Mucosa of stomach (tissue), 1 donor: ENCODE results near the gene UROD.
A peak's percentile ranks its signal among the peaks of the same experiment; 100 is the strongest.

ENCODE experiments used
- H3K27me3 ChIP-seq: one replicate; pipeline ENCODE4 v1.7.0; 2013; ENCODE audit warnings: mild to moderate bottlenecking, low read length; ENCODE audit not compliant: control insufficient read depth, insufficient read depth
- H3K36me3 ChIP-seq: one replicate; pipeline ENCODE4 v1.7.0; 2013; ENCODE audit warnings: low read length; ENCODE audit not compliant: control insufficient read depth, insufficient read depth
- H3K4me1 ChIP-seq: one replicate; pipeline ENCODE4 v1.7.0; 2013; ENCODE audit warnings: mild to moderate bottlenecking, low read length; ENCODE audit not compliant: control insufficient read depth, insufficient read depth
- H3K4me3 ChIP-seq: one replicate; pipeline ENCODE4 v1.7.0; 2013; ENCODE audit warnings: low read length
- H3K9ac ChIP-seq: one replicate; pipeline ENCODE4 v1.7.0; 2013; ENCODE audit warnings: mild to moderate bottlenecking, low read length, moderate library complexity
- H3K9me3 ChIP-seq: one replicate; pipeline ENCODE4 v1.7.0; 2013; ENCODE audit warnings: mild to moderate bottlenecking, low read length, moderate library complexity; ENCODE audit not compliant: control insufficient read depth
- donor health status: Pancreatic carcinoma.

The UROD gene

GRCh38 chr1:45009956-45010854 lies 1.8 kb upstream of the UROD start:
- H3K27me3 ChIP-seq: no peaks in the 10 kb centered on the region
- peak overlapping the region; percentile 70 for H3K4me3 ChIP-seq
- H3K9ac ChIP-seq: peak overlapping the region; percentile 78
- H3K9me3 ChIP-seq: no peaks in the 10 kb centered on the region
- H3K4me1 ChIP-seq: peaks cover 31% of the 10 kb centered on the region
- peaks cover 41% of the 10 kb centered on the region for H3K36me3 ChIP-seq

- Histone ChIP-seq H3K36me3 (peaks cover 34% of the 10 kb centered on the region), H3K4me3 (peak within 1 kb of the TSS; percentile 70), H3K4me1 (peaks cover 31% of the 10 kb centered on the region), H3K9ac (peak within 1 kb of the TSS; percentile 78), H3K27me3 (no peaks in the 10 kb centered on the region), H3K9me3 (no peaks in the 10 kb centered on the region)
Measured at GRCh38 chr1:45010855-45011811, 921 bp upstream of the UROD start, which contains the start of gene HECTD3. HECTD3 (minus strand) TSS chr1:45011324; CDS start chr1:45011257, 67 bp downstream.

GRCh38 chr1:45012639-45013278 lies 705 bp downstream of the UROD start:
- H3K27me3 ChIP-seq: no peaks in the 10 kb centered on the region
- H3K9me3 ChIP-seq: no peaks in the 10 kb centered on the region
- peak overlapping the region; percentile 70 for H3K4me3 ChIP-seq
- peaks cover 31% of the 10 kb centered on the region for H3K4me1 ChIP-seq
- H3K36me3 ChIP-seq: peaks cover 19% of the 10 kb centered on the region
- peak overlapping the region; percentile 78 for H3K9ac ChIP-seq

- Histone ChIP-seq H3K27me3 (no peaks in the 10 kb centered on the region), H3K4me1 (peaks cover 31% of the 10 kb centered on the region), H3K4me3 (no peak overlapping the region)
Measured at GRCh38 chr1:45013551-45014209, 1.6 kb downstream of the UROD start.

GRCh38 chr1:45014321-45015028 lies 2.4 kb downstream of the UROD start:
- H3K9me3 ChIP-seq: no peaks in the 10 kb centered on the region
- H3K36me3 ChIP-seq: peaks cover 2% of the 10 kb centered on the region
- no peak overlapping the region for H3K9ac ChIP-seq
- H3K4me1 ChIP-seq: peaks cover 27% of the 10 kb centered on the region
- no peak overlapping the region for H3K4me3 ChIP-seq
- no peaks in the 10 kb centered on the region for H3K27me3 ChIP-seq

More at GRCh38 chr1:45013551-45014209, 1.6 kb downstream of the UROD start:
- Histone ChIP-seq H3K36me3 (peaks cover 10% of the 10 kb centered on the region), H3K9ac (no peak overlapping the region), H3K9me3 (no peaks in the 10 kb centered on the region)

- H3K36me3 ChIP-seq: no peaks in the 10 kb centered on the region
- peaks cover 16% of the 10 kb centered on the region for H3K4me1 ChIP-seq
- no peaks in the 10 kb centered on the region for H3K9me3 ChIP-seq
- H3K27me3 ChIP-seq: no peaks in the 10 kb centered on the region
- no peak overlapping the region for H3K9ac ChIP-seq
- H3K4me3 ChIP-seq: no peak overlapping the region
Measured at GRCh38 chr1:45015683-45016082, 3.6 kb downstream of the UROD start.

- no peaks in the 10 kb centered on the region for H3K9me3 ChIP-seq
- no peak overlapping the region for H3K4me3 ChIP-seq
- no peaks in the 10 kb centered on the region for H3K36me3 ChIP-seq
- H3K4me1 ChIP-seq: peaks cover 16% of the 10 kb centered on the region
- H3K9ac ChIP-seq: no peak overlapping the region
- H3K27me3 ChIP-seq: no peaks in the 10 kb centered on the region
Measured at GRCh38 chr1:45016090-45016697, 4.1 kb downstream of the UROD start.

GRCh38 chr1:45016767-45017166 lies 4.7 kb downstream of the UROD start:
- Histone ChIP-seq H3K4me3 (no peak overlapping the region), H3K9ac (no peak overlapping the region), H3K4me1 (peaks cover 10% of the 10 kb centered on the region), H3K36me3 (no peaks in the 10 kb centered on the region), H3K9me3 (no peaks in the 10 kb centered on the region), H3K27me3 (no peaks in the 10 kb centered on the region)

- Histone ChIP-seq H3K9ac (no peak overlapping the region), H3K4me3 (no peak overlapping the region), H3K9me3 (no peaks in the 10 kb centered on the region)
Measured at GRCh38 chr1:45018599-45019230, 6.7 kb downstream of the UROD start.

GRCh38 chr1:45023663-45024062 lies 11.6 kb downstream of the UROD start:
- no peaks in the 10 kb centered on the region for H3K27me3 ChIP-seq
- no peaks in the 10 kb centered on the region for H3K36me3 ChIP-seq
- H3K9me3 ChIP-seq: no peaks in the 10 kb centered on the region
- H3K4me3 ChIP-seq: no peak overlapping the region
- no peaks in the 10 kb centered on the region for H3K4me1 ChIP-seq
- H3K9ac ChIP-seq: no peak overlapping the region

More at GRCh38 chr1:45018599-45019230, 6.7 kb downstream of the UROD start:
- Histone ChIP-seq H3K36me3 (no peaks in the 10 kb centered on the region), H3K4me1 (no peaks in the 10 kb centered on the region), H3K27me3 (no peaks in the 10 kb centered on the region)
